NCI-H1436 (cell line): ENCODE measurements around the gene STRA8.
"Not testable (repeated sequence)": the region's sequence is repeated elsewhere in the genome, so short reads cannot be mapped to it uniquely, and the experiment has no call there.

ENCODE experiments used
- DNase-seq: peaks from one replicate; lab custom pipeline; 2025; lab: John Stamatoyannopoulos, UW

The STRA8 gene

DNA sequence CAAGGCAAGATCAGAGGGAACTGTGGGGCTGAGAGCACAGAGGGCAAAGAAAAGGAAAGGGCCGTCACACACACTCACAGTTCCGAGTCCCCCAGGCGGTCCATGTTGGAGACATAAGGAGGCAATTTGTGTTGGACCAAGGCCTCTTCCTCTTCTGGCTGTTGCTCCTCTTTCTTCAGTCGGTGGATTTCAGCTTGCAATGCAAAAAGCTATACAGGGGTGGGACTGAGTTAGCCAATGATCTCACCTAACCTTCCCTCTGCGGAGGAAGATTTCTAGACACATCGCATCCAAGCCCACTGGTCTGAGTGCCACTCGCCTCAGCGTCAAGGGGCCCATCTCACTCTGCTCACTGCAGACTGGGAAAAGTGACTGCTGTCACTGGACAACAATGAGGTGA lies 27.8 kb upstream of the STRA8 start:
- DNase-seq: no peak

DNA sequence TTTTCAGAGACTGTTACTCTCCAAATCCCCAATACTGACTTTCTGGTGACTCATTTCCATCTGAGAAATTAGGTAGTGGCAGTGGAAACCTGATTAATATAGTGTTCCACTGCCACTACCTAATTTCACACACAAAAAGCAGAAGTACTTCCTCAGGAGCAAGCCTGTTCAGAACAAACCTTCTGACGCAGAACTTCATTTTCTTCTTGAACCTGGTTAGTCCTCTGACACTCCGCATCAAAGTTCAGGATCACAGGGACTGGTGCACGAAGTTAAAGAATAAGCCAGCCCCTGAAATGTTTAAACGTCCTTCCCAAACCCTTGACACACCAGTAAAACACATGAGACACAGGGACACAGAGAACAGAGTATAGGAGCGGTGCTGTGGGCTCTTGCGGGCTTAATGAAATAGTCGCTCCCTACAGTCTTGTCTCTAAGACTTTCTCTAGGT lies 26.7 kb upstream of the STRA8 start:
- DNase-seq: no peak

DNA sequence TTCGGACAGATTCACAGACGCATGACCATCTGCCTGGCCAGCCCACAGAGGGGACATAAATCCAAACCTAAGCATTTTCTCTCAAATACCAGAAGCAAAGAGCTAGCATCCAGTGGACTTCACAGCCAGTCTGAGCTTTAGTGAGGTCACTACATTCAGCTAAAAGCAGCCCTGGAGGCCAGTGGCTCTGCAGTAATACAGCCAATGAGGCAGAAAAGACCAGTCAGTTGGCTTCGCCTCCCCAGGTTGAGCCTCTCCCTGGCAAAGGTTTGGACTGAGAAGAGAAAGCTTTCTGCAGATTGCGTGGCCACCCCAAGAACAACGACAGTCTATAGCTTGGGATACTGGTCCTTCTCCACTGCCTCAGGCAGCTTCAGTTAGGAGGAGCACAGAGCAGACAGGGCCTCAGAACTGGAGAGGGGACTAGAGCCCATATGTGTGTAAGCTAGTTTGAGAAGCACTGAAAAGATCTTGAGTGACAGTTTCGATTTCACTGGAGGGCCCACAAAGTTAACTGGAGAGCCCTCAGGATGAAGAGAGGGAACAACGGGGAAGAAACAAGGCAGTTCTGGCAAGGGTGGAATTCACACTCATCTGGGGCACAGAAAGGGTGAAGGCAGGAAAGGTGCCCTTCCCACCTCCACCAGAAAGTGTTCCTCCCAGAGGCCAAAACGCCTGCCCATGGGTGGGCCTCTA lies 26.1 kb upstream of the STRA8 start:
- DNase-seq: no peak

DNA sequence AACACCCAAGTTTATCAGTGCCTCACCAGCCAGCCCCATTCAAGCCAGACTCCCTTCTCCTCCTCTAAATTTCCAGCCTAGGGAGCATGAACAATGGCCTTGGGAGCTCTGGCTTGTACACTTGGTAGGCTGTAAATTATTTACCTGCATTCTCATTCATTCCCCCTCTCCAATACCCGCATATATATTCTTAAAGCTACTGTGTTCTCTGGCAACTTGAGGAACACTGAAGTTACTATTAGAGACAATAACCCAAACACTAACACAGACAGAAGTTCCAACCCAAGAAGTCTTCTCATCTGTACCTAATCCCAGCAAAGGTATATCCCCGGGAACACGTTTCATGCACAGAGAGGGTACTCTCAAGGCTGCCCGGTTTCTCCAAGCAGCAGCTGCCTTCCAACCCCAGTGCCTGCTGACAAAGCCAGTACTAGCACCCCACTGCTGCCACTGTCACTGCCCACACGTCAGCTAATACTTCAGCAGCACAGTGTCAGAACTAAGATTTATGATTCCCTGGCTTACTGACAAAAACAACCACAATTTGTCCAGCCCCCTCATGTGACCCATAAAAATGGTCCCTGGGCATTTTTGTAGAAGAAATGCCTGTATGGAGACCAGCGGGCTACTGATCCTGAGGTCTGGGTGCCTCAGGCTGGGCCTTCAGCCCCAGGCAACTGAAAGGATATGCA lies 25.4 kb upstream of the STRA8 start:
- DNase-seq: no peak

DNA sequence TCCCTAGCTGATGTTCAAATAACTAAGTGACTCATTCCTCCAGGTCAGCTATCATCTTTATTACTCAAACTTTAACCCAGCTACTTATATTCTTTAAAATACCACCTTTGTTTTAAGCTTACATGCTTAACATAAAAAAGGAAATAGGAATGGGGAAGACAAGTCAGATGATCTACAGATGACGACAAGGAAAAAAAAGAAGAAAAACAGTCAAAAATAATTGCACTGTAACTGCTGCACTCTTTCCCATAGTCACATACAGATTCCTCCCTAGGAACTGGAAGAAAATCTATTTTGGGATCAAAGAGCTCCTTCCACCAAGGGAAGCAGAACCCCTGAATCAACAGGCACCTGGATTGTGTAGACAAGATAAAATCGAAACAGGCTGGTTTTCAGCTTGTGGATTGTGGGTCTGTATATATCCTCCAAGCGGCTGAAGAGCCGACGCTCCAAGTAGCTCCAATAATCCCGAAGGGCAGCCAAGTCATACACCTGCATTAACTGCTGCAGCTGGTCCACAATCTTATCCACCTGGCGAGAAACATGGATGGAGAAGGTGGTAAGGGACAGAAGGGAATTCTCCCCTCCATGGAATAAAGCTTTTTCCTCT lies 24.3 kb upstream of the STRA8 start:
- DNase-seq: no peak

DNA sequence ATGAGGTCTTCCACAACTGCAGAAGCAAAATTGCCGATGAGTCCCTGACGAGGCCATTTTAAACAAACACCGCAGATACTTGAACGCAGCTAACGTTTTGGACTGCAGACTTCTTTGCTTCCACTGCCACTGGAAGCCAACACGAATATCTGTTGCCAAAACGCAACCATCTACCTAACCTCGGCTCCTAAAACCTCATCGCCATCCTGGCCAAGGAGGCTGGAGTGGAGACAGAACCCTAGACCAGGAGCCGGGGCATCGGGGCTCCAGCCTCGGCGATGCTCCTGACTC lies 22.8 kb upstream of the STRA8 start:
- no peak for DNase-seq

DNA sequence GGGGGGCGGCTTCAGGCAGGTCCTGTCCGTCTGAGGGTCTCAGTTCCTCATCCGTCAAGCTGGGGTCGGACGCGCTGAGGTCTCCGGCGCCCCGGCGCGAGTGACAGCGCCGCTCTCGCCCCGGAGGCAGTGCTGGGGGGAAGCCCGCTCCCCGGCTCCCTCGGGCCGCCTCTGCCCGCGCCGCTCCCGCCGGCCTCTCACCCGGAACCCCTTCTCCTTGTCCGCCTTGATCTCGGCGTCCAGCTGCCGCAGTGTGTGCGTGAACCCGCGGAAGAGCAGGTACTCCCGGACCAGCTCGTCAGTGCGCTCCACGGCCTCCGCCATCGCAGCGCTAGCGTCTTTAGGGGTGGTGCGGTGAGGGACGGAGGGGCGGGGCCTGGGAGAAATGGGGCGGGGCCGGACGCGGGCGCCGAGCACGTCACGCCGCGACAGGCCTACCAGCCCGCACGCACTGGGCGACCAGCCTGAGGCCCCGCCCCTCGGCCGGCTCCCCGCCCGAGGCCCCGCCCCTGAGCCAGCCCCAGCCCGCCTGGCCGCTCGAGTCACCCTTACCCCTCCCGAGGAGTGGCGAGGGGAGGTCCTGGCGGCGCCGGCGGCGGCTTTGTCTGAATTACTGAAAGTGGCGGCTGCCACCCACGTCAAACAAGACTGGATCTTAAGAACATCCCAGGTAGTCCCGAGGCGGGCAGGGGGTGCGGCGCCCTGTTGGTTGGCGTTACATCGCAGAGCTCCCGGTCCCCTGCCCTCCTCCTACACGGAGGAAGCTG lies 22.3 kb upstream of the STRA8 start, which contains the start of gene WDR91:
WDR91 (minus strand) TSS at position 348 of the 767 bp plus-strand sequence; CDS start at position 324, 24 bp downstream.
- DNase-seq: peak; percentile 88

DNA sequence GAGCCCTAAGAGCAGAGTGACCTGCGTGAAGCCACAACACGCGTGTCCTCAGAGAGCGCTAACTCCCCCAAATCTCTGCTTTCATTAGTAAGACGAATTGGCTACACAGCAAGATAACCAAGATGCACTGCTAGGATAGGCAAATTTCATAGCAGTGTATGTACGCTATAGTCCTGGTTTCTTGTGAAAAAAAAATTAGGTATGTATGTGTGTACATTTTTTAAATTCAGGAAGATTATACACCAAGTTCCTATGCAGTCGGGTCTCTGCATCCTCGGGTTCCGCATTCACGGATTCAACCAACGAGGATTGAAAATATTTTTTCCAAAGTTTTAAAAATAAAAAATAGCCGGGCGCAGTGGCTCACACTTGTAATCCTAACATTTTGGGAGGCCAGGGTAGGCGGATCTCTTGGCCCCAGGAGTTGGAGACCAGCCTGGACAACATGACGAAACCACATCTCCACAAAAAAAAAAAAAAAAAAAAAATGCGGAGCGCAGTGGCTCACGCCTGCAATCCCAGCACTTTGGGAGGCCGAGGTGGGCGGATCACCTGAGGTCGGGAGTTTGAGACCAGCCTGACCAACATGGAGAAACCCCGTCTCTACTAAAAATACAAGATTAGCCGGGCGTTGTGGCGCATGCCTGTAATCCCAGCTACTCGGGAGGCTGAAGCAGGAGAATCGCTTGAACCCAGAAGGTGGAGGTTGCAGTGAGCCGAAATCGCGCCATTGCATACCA lies 21.5 kb upstream of the STRA8 start:
- not testable (repeated sequence) for DNase-seq

DNA sequence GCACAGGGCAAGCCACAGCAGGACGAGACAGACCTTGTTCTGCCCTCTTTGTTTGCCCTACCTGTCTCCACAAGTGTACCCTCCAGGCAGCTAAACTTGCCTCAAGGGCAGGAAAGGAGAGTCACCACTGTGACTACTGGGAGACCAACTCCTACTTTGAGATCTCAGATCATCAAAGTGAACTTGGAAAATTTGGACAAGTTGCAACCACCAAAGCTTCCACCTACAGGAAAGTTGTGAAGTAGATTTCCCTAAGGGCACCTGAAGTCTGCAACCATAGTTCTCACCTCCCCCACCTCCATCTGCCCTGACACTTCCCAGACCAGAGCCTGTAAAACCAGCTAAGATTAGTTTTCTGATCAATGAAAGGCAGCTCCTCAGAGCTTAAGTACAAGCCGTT lies 19.8 kb upstream of the STRA8 start:
- DNase-seq: no peak

DNA sequence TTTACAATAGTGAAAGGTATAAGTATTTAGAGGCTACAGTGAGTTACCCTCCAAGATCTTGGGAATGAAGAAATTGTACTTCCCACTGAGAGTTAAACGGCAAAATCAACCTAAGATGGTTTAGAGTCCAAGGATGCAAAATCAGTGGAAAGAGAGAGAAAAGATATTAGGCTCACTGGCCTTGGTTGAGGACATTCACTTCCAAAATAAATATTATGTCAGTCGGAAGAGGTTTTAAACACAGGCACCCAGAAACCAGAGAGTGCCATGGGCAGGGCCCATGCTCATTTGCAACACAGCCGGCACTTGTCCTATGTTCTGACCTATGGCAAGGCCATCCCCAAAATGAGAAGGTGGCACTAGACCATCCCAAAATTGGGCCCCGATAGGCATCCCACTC lies 18.5 kb upstream of the STRA8 start:
- no peak for DNase-seq

DNA sequence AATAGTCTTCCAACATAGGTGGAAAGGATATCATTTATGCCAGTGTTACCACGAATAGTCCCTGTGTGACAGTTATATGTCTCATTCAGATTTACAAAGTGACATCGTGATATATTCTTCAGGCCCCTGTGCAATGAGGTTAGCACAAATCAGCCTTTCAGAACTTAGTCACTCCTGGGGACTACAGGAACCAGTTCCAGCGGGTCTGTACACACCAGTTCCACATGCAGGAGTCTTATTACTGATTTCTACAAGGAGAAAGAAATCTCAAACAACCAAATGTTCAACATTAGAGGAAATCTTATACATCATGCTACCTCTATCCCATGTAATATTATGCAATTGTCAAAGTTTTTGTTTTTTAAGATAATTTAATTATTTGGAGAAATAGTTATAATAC lies 17.9 kb upstream of the STRA8 start:
- DNase-seq: no peak

DNA sequence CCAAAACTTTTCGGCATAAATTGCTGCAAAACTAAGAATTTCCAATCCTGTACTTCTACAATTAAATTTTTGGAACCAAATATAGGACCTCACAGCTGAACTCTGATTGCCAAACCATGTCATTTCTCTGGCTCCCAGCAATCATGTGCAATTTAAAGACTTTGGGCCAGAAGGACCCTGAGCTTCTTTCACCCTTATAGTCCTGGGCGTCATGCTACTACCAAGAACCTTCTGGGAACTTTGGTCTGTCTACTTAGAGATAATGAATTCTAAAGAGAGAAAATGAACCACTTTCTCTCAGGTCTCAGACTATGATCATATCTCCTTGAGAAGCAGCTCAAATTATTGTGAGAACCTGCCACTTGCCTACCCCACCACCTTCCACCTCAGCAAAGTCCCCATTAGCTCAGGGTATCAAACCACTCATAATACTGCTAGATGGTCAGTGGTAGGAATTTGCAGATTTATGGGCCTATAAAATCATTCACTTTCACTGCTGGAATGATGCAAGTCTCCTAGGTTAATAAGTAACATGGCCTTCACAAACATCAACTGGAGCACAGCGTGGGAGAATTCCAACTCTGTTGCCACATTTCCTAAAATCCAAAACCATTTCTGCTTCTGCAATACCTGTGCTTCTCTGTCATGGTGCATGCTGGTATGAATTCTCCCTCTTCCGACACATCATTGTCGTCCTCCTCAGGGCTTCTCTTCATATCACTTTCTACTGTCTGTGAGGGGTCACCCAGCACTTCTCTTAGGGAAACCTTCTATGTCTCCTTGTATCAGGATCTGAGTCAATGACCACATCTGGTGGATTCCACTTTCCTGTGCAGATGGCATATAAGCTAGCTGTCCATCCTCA lies 15.8 kb upstream of the STRA8 start:
- DNase-seq: no peak

DNA sequence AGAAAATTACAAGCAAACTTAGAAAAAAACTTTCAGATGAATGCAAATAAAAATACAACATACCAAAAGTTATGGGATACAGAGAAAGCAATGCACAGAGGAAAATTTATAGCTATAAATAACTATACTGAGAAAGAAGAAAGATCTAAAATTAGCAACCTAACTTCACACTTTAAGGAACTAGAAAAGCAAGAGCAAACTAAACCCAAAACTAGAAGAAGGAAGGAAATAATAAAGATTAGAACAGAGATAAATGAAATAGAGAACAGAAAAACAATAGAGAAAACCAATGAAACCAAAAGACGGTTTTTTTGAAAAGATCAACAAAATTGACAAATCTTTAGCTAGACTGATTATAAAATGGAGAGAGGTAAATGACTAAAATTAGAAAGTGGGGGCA lies 9.6 kb upstream of the STRA8 start:
- DNase-seq: no peak

DNA sequence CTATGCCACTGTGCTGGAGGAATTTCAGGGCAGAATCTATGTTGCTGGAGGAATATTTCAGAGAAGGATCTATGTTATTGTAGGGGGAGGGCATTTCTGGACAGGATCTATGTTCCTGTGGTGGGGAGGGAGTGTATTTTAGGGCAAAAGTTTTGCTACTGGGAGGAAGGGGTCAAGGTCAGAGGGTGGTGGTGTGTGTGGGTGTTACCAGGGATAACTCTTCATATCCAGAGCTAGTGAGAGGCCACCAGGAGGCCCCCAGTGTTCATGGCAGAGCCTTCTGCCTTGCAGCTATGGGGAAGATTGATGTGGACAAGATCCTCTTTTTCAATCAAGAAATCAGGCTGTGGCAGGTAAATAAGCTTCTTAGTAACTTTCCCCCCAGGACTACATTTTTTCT lies 2.0 kb upstream of the STRA8 start:
- no peak for DNase-seq

DNA sequence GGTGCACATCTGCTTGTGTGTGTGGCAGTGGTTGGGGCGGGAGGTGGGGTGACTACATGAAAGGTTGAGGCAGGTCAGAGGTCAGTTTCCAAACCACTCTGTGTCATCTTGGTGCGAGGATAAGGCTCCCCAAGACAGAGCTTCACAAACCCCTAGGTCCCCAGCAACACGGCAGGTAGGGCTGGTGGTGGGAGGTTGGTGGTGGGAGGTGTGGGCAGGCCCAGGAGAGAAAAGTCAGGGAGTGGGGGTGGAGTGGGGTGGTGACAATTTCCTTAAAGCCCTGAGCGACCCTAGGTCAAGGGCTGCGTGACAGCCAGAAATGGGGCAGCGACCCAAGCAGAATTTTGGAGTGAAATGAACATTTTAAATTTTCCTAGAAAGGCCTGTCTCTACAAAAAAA lies 1.6 kb upstream of the STRA8 start:
- DNase-seq: no peak

DNA sequence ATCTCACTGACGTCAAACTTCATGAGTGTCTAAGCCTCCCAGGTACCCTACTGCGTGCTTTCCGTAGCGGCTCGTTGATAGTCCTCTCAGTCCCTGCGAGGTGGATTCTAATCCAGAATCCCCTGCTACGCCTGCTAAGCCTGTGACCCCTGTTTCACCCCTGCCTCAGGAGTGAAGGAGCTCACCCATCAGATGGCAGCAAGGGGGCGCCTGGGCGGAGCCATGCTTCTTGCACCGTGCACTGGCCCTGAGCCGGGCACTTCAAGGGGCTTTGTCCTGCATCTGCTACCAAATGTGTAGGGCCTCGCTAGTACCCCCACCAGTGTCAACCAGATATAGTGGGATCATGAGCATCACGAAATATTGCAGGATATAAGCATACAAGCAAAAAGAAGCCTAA lies 918 bp upstream of the STRA8 start:
- DNase-seq: no peak

DNA sequence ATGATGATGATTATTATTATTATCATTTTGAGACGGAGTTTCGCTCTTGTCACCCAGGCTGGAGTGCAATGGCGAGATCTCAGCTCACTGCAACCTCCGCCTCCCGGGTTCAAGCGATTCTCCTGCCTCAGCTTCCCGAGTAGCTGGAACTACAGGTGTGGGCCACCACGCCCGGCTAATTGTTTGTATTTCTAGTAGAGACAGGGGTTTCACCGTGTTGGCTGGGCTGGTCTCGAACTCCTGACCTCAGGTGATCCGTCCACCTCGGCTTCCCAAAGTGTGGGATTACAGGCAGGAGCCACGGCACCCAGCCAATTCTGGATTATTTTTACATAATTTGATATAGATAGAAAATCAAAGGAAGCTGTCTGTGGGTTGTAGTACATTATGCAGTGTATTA lies 457 bp downstream of the STRA8 start:
- DNase-seq: not testable (repeated sequence)

DNA sequence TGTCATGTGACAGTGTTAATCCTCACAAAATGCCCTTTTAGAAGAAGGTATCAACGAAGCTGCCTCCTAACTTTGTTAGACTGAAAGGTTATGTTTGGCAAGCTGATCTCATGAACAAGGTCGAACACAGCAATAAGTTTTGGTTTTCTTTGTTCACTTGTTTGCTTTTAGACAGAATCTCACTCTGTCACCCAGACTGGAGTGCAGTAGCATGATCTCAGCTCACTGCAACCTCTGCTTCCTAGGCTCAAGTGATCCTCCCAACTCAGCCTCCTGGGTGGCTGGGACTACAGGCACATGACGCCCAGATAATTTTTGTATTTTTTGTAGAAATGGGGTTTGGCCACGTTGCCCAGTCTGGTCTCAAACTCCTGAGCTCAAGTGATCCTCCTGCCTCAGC lies 1.1 kb downstream of the STRA8 start:
- DNase-seq: no peak

DNA sequence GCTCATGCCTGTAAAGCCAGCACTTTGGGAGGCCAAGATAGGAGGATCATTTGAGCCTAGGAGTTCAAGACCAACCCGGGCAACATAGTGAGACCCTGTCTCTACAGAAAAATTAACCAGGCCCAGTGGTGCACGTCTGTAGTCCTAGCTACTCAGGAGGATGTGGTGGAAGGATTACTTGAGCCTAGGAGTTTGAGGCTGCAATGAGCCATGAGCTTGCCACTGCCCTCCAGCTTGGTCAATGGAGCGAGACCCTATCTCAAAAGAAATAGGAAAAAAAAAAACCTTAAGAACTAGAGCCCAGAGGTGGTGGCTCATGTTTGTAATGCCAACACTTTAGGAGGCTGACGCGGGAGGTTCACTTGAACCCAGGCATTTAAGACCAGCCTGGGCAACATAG lies 2.2 kb downstream of the STRA8 start:
- no peak for DNase-seq

DNA sequence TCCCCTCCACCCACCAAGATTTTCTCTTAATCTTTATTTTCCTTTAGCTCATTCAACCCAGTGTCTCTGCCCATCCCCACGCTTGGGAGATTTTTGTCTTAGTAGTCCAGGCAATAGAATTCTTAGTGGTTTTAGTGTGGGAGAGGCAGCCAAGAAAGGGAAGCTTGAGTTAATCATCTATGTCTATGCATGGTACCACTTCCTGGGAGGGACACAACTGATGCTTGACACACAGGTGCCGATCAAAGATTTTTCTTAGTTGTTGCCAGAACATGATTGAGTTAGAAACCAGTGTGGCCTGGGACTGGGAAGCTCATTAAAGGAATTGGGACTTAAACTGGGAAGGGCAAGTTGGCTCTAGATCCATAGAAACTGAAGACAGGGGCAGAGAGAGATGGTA lies 3.1 kb downstream of the STRA8 start:
- DNase-seq: no peak

DNA sequence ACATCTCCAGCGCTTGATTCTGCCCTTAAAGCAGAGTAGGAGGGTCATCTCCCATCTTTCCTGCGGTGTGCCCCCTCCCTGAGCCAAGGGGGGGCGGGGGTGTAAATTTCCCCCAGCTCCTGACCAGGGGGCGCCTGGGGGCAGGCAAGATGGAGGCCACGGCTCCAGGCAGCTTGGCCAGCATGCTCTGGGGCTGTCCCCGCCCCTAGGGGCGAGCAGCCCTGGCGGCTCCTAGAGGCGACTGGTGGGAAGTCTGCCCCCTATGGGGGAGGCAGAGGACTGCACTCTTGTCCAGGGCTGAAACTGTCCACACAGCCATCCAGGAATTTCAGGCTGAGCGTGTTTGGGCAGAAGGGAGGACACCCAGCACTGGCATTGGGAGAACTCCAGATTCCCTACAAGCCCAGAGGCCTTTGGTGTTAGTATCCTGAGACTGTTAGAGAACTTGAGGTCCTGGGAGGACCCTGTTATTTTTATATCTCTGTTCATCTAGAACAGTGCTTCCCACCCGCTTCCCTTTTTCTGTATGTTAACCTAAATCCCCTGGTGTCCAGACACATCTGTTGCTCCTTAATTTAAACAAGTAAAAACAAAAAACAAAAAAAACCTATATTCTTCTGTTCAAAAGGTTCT lies 4.6 kb downstream of the STRA8 start:
- no peak for DNase-seq
